Body of pancreas (tissue), 4 donors: ENCODE results near the gene GNB1.

Experiments used
- POLR2A ChIP-seq, 3 donors: fragments of 450-650 bp; IDR thresholded peaks; one replicate each; pipeline ENCODE4 v1.6.1; 2016; ENCODE audit warnings: antibody characterized with exemption in 3 of 3, mild to moderate bottlenecking in 2 of 3
- TF ChIP-seq, protein P1 (sequence below), 7 experiments: fragments of 450-650 bp in 4 of 7; fragments of 200-600 bp in 3 of 7; sonication (generic) in 3 of 7; IDR thresholded peaks; one replicate each; pipeline ENCODE4 v1.5.1; 2016 to 2019; ENCODE audit warnings: antibody characterized with exemption in 7 of 7

DNA sequence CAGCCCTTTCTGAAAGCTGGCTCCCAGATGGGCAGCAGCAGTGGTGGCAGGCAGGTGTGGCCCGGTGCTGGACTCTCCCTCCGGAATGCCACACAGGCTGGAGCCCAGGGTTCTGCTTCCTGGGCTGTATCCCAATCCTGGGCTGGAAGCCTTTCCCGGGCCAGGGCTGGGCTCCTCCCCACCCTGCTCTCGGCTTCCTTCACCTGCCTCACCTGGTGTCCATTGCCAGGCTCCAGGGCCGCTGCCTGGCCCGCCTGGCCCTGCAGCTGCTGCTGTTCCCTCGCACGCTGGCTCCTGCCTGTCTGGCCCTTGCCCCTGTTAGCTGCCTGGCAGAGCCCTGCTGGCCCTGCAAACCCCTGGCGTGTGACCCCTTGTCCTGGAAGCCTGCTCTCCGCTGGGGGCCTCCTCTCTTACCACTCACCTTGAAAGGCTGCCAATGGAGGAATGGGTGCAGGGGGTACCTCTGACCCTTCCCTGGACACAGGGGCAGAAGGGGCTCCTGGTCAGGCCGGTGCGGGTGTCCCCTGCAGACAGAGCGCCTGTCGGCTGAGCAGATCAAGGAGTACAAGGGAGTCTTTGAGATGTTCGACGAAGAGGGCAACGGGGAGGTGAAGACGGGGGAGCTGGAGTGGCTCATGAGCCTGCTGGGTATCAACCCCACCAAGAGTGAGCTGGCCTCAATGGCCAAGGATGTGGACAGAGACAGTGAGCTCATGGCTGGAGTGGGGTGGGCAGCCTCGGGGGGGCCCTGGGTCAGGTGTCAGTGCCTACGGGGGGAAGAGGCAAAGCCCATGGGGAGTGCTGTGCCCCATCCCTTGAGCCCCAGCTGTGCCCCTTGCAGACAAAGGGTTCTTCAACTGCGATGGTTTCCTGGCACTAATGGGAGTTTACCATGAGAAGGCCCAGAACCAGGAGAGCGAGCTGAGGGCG, 25.3 kb upstream of the GNB1 start:
- peak; percentile 71 to 90 (median 82) for TF ChIP-seq POLR2A (IDR thresholded peaks at IDR 0.05)
- TF ChIP-seq, protein P1, sequence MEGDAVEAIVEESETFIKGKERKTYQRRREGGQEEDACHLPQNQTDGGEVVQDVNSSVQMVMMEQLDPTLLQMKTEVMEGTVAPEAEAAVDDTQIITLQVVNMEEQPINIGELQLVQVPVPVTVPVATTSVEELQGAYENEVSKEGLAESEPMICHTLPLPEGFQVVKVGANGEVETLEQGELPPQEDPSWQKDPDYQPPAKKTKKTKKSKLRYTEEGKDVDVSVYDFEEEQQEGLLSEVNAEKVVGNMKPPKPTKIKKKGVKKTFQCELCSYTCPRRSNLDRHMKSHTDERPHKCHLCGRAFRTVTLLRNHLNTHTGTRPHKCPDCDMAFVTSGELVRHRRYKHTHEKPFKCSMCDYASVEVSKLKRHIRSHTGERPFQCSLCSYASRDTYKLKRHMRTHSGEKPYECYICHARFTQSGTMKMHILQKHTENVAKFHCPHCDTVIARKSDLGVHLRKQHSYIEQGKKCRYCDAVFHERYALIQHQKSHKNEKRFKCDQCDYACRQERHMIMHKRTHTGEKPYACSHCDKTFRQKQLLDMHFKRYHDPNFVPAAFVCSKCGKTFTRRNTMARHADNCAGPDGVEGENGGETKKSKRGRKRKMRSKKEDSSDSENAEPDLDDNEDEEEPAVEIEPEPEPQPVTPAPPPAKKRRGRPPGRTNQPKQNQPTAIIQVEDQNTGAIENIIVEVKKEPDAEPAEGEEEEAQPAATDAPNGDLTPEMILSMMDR (IDR thresholded peaks at IDR 0.05): no peak
